NAMALWA (cell line): ENCODE results near the gene SKAP1.
"Not testable (repeated sequence)": the region's sequence is repeated elsewhere in the genome, so short reads cannot be mapped to it uniquely, and the experiment has no call there.

ENCODE experiments used
- DNase-seq: peaks from one replicate; pipeline ENCODE4 v3.0.0-alpha.2; 2015; ENCODE audit warnings: low spot score

The SKAP1 gene

GRCh38 chr17:48368352-48368908 lies 61.6 kb downstream of the SKAP1 start:
- no peak for DNase-seq

GRCh38 chr17:48363161-48363560 lies 66.9 kb downstream of the SKAP1 start:
- no peak for DNase-seq

- not testable (repeated sequence) for DNase-seq
Observed at GRCh38 chr17:48360861-48361633, 69.0 kb downstream of the SKAP1 start.

DNA sequence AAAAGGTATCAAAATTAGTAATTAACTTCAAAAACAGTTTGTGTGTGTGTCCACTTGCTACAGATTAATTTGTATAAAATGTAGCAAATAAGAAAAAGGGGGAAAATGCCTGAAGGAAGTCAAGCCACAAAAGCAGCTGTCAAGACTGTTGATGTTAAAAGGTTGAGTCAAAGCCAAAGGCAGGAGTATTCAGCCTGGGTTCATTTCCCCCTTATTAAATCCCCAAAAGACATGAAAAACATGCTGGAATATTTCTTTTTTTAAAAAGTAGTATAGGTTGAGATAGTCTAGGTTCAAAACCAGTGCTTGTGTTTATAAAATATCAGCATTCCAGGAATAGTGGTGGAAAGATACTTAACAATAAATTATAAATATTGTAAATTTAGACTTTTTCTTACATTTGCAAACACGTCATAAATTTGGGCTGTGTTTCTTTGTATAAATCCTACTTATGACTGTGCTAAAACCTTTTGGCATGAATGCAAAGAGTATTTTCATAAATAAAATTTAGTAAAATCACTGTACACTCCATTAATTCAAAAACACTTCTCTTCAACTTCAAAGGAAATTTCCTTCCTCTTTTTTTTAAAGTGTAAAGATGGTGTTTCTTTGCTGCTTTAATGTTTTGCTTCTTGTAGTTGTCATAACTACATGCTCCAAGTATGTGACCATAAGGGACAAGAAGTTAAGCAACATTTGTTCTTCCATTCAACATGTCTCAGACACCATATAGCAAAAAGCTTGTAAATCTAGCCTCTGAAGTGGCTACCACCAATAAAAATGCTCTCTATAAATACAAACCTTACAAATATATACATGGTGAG lies 72.0 kb downstream of the SKAP1 start:
- peak; percentile 54 for DNase-seq

- no peak for DNase-seq
Observed at GRCh38 chr17:48356866-48357265, 73.1 kb downstream of the SKAP1 start.

DNA sequence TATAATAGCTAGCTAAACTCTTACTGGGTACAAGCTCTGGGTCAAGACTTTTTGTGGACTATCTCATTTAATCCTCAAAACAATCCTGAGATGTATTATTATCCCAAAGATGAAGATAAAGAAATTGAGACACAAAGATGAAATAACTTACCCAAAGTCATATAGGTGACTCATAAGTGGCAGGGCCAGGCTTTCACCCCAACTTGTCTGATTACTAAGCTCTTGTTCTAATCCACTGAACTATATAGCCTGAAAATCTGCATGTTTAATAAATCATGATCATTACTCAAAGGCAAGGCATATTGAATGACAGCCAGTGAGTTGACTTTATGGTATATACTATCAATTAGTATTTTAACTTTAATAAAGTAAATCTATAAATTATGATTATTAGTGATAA lies 77.4 kb downstream of the SKAP1 start:
- no peak for DNase-seq

- DNase-seq: peak; percentile 70
Observed at GRCh38 chr17:48351911-48352332, 78.1 kb downstream of the SKAP1 start.

DNA sequence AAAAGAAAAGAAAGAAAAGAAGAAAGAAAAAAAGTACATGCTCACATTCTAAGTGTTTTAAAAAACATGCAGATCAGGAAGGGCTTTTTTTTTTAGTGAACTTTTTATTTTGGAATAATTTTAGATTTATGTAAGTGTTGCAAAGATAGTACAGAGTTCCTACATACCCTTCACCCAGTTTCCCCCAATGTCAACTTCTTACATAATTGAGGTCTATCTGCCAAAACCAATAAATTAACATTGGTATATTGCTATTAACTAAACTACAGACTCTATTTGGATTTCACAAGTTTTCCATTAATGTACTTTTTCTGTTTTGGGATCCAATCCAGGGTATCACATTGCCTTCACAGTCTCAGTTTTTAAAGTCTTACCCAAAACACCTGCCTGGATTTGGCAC lies 81.7 kb downstream of the SKAP1 start:
- no peak for DNase-seq

GRCh38 chr17:48347177-48347576 lies 82.8 kb downstream of the SKAP1 start:
- no peak for DNase-seq

DNA sequence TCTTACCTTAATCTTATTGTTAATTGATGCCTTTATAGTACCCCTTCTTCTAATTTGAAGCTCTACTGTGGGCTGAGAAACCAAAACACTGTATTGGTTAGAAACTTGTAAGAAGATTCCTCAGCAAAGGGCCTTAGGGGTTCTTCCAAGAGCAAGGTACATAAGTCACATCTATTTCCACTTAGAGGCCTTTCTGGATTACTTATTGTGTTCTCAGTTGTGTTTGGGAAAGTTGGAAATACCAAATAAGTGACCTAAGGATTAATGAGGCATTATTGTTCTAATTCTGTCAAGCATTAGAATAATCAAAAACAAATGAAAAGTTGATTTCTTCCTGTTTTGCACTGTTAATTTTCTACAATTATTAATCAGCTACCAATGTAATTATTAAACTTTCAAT lies 85.8 kb downstream of the SKAP1 start:
- DNase-seq: no peak

GRCh38 chr17:48340916-48341315 lies 89.1 kb downstream of the SKAP1 start:
- DNase-seq: no peak

DNA sequence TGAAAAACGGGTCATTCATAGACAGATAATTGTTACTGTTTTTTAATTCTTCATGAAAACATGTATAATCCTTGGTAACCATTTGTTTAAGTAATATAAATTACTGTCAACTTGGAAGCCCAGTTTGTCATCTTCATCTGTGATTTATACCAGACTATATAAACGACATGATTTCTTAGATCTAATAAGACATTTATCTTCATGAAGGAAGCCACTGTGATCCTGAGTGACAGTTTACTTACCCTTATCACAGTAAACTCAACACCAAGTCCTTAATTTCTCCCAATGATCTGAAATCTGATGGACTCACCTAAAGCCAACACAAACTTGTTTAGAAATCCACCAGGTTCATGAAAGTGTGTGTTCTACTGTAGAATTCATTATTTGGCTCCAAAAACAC lies 91.3 kb downstream of the SKAP1 start:
- DNase-seq: no peak

DNA sequence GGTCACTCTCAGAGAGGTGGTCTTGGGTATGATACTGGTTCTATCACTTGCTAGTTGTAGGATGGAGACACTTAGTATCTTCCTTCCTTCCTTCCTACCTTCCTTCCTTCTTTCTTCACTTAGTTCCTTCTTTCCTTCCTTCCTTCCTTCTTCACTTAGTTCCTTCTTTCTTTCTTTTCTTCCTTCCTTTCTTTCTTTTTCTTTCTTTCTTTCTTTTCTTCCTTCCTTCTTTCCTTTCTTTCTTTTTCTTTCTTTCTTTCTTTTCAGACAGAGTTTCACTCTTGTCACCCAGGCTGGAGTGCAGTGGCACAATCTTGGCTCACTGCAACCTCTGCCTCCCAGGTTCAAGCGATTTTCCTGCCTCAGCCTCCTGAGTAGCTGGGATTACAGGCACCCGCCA lies 92.1 kb downstream of the SKAP1 start:
- DNase-seq: not testable (repeated sequence)

DNA sequence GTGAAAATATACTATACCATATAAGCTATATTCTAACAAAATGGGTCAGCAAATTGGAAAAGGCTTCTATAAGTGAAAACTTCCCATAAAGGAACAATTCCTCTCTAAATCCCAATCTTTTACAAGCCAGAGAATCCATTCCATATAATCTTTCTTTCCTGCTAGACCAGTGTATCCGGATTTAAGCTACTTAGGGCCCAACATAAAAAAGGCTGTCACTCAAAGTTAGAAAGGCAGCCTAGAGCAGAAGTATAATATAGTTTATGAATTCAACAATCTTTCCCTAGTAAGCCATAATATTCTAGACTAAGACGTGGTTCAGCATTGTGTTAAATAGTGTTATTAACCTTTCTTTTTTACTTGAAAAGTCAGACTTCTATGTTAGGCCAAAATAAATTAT lies 93.0 kb downstream of the SKAP1 start:
- no peak for DNase-seq

DNA sequence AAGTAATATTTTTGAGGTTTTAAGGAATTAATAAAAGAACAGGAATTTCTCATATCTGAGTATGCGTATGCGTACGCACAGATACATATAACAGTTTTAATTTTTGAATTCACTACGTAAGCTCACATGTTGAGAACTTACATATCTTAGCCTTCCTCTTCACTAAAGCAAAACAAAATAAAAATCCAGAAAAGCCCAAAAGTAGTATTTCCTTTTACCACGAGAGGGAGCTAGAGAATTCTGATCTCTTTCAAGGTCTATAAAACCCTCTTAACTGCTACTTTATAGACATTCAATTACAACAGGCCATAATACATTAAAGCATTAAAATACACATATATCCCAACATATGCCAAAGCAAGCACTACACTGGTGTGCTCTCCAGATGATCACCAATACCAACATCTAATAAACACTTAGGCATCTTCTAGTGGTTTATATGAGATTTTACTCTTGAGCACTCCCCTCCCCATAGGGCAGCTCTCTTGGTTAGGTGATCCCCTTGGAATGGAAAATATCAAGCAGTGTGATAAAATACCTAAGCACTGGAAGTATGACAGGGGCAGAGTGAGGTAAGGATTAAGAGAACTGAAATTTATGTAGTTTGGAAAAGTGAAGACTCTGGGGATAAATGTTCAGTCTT lies 94.0 kb downstream of the SKAP1 start:
- DNase-seq: peak; percentile 85

DNA sequence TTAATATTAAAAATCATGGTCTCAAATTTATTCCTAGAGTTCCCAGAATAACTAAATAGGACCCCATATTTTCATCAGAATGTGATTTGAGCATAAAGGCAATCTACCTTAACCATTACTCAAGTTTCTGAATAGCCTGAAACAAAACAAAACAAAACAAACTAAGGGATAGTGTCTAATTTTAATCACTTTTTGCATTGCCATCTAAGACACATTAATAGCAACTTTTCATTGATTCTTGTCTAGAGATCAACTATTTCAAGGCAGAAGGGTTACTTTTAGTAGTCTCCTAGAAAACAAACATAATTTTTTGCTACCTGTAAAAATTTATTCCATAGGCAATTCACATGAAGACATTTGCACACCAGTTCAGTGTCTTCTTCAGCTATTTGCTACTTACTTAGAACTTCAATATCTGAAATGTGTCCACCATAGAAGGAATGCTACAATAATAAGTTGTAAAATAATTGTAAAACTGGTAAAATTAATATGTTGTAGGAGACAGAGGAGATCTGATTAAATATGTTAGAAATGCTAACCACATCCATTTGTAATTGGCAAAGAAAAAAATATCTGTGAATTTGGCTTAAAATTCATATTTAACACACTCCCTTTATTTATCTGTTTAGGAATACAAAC lies 94.7 kb downstream of the SKAP1 start:
- no peak for DNase-seq

DNA sequence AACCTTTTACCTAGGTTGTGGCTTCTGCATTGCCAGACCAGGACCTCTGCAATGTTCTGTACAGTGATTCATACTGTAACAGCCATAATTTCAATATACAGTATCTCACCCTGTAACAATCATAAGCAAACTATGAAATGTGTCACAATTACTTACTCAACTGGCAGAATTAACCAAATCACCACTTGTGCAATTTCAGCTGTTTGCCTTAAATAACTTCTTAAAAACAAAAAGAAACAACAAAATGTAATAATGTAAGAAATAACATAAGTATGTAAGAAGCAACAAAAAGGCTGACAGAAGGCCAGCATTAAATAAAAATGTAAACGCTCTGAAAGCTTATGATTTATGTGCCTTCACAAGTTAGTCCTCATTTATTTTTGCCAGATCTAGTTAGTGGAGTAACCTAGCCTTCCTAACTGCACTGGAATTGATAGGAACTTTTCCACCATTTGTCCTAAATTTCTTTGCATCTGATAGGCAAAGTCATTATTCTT lies 96.9 kb downstream of the SKAP1 start:
- no peak for DNase-seq

- no peak for DNase-seq
Observed at GRCh38 chr17:48330887-48331286, 99.1 kb downstream of the SKAP1 start.

DNA sequence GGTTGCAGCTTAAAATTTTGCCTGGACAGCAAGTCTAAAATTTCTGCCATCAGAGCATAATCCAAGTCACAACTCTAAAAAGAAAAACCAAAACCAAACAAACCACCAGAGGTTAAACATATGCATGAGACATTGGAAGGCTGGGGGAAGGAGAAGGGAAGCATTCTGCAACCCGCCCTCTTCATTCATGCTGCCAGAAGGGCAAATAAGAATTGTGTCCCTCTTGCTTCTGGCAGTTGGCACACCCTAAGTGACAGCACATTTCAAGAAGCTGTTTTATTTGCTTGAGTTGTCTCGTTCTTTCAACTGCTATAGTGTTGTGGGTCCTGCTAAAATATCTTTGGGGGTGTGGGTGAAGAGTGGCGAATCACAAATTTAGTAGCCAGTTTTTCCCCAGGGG lies 99.6 kb downstream of the SKAP1 start:
- no peak for DNase-seq

GRCh38 chr17:48328457-48328856 lies 101.6 kb downstream of the SKAP1 start:
- no peak for DNase-seq

GRCh38 chr17:48326310-48326709 lies 103.7 kb downstream of the SKAP1 start:
- DNase-seq: no peak

- DNase-seq: peak; percentile 13
Observed at GRCh38 chr17:48322060-48322459, 108.0 kb downstream of the SKAP1 start.
